Glomerular endothelial cell (primary cell): ENCODE measurements around the gene IRF1. TPM values are rescaled to one million over a fixed set of nuclear protein-coding genes. Genes with fewer than 3 reads are reported as not detected.

Experiments
- DNase-seq: peaks from one replicate; pipeline ENCODE4 v3.0.0-alpha.2; 2011; ENCODE audit warnings: low read depth, low spot score; ENCODE audit errors: extremely low read depth
- total RNA-seq: library from RNA; depleted of rRNA; stranded (reverse); fragments of >200 nt; gene quantifications from 2 replicates; pipeline ENCODE4 v1.2.3, GENCODE V29; 2015

The IRF1 gene
- total RNA-seq, 1 donor from 2014 or later: 73.6 TPM

DNA sequence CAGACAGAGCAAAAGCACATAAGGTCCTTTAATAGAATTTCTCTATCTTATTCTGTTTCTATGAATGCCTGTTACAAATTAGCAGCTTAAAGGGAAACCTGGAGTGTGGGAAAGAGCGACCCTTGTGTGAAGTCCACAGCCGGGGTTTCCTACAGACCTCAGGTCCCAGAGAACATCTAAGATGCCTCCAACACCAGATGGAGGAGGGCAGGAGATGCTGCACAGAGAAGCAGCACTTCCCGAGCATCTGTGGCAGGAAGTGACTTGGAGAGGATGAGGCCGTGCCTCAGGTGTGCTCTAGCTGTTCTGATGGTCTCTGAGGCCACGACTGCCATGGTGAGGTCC lies 26.8 kb downstream of the IRF1 start:
- DNase-seq: no peak

GRCh38 chr5:132462856-132463745 lies 27.5 kb downstream of the IRF1 start:
- no peak for DNase-seq

DNA sequence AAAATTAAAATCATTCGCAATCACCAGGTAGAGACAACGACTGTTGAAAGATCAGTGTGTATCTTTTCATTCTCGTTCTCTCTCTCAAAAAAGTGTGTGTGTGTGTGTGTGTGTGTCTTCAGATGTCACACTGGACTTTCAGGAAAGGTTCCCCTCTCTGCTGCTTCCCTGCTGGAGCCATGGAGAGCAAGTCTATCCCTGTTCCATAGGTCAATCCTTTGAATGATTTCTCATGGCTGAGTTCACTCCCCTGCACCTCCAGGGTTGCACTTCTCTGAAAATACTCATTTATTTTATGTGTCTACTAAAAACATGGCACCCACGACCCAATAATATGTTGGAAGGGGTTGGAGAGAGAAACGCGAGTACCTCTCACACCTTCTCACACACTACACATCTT lies 28.2 kb downstream of the IRF1 start:
- DNase-seq: no peak

DNA sequence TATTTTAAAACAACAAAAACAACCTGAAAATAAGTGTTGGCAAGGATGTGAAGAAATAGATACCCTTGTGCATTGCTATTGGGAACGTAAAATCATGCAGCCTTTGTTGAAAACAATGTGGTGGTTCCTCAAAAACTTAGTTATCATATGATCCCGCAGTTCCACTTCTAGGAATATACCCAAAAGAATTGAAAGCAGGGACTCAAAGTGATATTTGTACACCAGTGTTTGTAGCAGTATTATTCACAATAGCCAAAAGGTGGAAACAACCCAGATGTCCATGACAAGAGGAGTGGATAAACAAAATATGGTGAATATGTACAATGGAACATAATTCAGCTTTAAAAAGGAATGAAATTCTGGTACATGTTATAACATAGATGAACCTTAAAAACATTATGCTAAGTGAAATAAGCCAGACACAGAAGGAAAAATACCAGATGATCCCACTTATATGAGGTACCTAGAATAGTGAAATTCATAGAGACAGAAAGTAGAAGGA lies 29.0 kb downstream of the IRF1 start:
- DNase-seq: no peak

GRCh38 chr5:132460846-132461568 lies 29.6 kb downstream of the IRF1 start:
- no peak for DNase-seq

DNA sequence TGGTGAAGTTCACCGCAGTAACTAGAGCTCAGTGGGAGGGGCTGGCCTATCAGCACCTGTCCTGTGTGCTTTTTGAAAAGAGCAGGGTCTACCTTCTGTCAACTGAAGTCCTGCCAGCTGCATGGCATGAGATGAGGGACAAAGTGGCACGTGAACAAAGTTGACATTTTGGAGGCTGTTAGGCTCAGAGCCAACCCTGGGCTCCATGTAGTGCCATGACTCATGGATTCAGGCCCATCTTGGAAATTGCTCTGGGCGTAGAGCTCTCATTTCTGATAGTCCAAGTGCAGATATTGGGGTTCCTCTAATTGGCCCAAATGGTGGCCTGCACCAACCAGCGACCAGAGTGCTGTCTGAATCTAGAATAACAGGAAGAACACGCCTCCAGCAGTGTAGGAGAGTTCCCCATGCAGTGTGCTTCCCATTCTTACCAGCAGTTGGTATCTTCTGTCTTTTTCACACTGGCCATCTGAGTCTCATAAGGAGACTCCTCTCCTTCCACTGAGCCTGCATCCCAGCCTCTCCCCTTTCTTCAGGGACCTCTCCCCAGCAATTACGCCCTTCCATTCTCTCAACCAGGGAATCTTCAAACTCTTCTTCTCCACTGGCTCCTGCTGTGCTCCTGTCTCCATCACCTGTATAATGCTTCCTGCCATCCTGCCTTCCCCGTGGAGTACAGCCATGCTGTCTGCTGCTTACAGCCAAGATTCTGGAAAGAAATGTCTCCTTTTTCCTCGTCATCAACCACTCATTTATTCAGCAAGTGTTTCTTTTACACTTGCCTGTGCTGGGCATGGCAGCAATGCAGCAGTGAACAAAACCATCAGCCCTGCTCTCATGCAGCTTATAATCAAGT lies 30.4 kb downstream of the IRF1 start:
- no peak for DNase-seq

DNA sequence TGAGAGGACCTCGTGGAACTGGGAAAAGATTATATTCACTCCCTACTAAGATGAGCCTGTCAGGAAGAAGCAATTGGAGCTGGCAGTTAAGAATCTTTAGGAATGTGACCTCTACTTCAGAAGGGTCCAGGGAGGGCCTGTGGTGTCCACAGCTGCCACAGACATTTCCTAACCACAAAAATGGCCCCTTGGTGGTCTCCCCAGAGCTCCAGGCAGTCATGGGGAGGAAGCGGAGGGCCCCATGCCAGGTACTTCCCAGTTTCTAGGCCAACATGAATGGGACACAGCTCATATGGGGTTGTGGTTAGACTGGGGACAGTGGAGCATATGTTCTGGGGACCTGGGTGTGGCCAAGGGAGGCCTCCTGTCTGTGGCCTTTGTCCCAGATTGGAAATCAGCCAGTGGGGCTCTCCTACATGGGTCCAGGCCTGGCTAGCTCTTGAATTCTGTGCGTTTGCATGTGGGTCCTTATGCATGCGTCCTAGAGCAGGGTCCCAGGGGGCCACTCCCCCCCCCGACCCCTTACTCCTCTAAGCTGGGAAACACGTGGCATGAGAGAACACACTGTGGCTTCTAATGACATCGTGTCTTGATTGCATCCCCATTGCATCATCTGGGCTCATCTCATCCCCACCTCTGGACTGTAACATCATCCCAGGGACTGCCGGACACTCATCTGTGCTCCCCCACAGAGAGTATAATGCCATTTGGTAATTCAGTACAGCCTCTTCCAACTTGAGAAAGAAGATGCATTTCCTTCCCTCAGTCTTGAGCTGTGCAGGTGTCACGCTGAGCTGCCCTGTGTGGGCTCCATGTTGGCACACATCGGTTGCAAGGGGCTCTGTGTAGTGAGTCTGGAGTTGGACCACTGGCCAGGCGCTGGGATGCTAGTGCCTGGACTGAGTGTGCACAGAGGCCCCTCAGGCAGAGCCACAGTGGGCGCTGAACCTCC lies 31.3 kb downstream of the IRF1 start:
- DNase-seq: no peak

DNA sequence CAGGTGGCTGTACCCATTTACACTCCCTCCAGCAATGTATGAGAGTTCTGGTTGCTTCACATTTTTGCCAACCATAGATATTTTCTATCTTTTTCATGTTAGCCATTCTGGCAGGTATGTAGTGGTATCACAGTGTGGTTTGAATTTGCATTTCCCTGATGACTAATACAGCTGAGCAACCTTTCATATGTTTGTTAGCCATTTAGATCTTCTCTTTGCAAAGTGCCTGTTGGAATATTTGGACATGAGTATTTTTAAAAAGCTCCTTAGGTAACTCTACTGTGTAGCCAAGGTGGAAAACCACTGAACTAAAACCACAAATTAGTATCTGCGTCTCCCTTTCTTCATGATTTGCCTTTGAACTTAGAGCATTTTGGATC lies 31.9 kb downstream of the IRF1 start:
- DNase-seq: no peak

DNA sequence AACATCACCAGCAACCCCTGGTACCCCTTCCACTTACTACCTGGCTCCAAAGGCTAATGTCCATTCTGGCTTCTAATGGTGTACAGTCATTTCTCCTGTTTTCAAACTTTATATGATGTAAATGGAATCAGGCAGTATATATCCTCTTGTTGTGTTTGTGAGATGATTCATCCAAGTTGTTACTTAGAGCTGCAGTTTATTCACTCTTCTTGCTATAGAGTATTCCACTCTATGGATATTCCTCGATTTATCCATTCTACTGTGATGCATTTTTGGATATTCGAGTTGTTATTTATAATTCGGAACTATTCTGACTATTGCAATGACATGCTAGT lies 32.4 kb downstream of the IRF1 start:
- DNase-seq: no peak

GRCh38 chr5:132457371-132458225 lies 33.0 kb downstream of the IRF1 start:
- DNase-seq: no peak

GRCh38 chr5:132456987-132457361 lies 33.6 kb downstream of the IRF1 start:
- DNase-seq: no peak

- DNase-seq: no peak
Measured at GRCh38 chr5:132456296-132456986, 34.1 kb downstream of the IRF1 start.

- DNase-seq: no peak
Measured at GRCh38 chr5:132455614-132456115, 34.9 kb downstream of the IRF1 start.

DNA sequence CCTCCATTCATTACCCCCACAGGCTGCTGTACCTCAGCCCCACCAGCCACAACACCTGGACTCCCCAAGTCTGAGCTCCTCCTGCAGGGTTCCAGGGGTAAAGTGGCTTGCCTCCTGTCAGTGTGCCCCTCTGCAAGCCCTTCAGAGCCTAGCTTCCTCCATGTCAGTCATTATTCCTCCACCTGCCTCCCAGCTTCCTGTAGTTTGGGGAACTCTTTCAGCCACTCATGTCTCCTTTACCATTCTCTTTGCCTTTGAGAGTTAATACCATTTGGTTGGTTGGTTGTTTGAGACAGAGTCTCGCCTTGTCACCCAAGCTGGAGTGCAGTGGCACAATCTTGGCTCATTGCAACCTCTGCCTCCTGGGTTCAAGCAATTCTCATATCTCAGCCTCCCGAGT lies 36.2 kb downstream of the IRF1 start:
- DNase-seq: no peak

DNA sequence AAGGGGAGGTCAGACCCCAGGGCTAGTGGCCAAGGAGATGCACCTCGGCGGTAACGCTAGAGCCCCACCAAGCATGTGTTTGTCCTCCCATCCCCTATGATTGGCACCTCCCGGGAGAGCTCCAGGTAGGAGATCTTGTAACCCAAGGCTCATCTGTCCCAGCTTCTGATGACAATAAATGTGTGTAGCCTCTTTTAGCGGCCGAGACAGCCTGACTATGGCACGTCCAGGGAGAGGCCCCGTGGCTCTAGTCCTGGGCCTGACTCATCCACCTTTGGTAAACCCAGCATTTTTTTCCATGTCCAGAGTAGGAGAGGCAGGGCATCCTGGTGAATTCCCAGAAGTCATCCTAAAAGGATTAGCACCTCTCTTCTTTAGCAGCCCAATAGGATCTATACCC lies 39.2 kb downstream of the IRF1 start:
- no peak for DNase-seq

- DNase-seq: no peak
Measured at GRCh38 chr5:132449060-132449459, 41.5 kb downstream of the IRF1 start.

- no peak for DNase-seq
Measured at GRCh38 chr5:132447196-132447595, 43.4 kb downstream of the IRF1 start.

DNA sequence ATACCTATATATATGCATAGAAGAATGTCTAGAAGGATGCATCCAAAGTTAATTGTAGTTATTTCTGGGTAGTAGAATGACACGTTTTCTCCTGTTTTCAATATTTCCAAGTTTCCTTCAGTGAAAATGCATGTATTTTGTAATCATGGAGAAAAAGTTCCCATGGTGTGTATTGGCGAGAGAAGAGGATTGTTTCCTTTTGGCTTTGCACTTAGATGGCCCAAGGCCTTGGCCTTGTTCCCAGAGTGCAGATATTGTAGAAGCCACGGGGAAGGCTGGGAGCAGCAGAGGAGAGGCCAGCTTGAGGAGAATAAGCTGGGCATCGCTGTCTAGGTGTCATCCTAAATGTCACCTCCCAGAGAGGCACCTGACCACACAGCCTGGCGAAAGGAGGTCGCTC lies 44.0 kb downstream of the IRF1 start:
- no peak for DNase-seq

- DNase-seq: no peak
Measured at GRCh38 chr5:132445930-132446329, 44.6 kb downstream of the IRF1 start.
